DOHH2 (cell line): ENCODE results near the gene PRICKLE4.

ENCODE experiments used
- H3F3A ChIP-seq: fragments of 200-600 bp; sonication (generic), shearing (Covaris generic); 2 replicates; pipeline ENCODE4 v1.6.0; 2016; ENCODE audit warnings: antibody characterized with exemption, mild to moderate bottlenecking; ENCODE audit not compliant: control insufficient read depth, insufficient read depth
- H3K27ac ChIP-seq: fragments of 200-600 bp; sonication (generic); 2 replicates; pipeline ENCODE4 v1.5.1; 2014; ENCODE audit warnings: low read depth, mild to moderate bottlenecking, low read length, moderate library complexity
- H3K27me3 ChIP-seq: fragments of 200-600 bp; sonication (generic); 2 replicates; pipeline ENCODE4 v1.6.1; 2014; ENCODE audit warnings: mild to moderate bottlenecking, low read length, mixed read lengths; ENCODE audit not compliant: control insufficient read depth
- H3K36me3 ChIP-seq: fragments of 200-600 bp; sonication (generic); 2 replicates; pipeline ENCODE4 v1.6.1; 2014; ENCODE audit warnings: mild to moderate bottlenecking, low read length, moderate library complexity, mixed read lengths; ENCODE audit not compliant: control insufficient read depth
- H3K4me1 ChIP-seq: fragments of 200-600 bp; sonication (generic); 2 replicates; pipeline ENCODE4 v1.6.1; 2014; ENCODE audit warnings: mild to moderate bottlenecking, low read length, mixed read lengths; ENCODE audit not compliant: control insufficient read depth
- H3K4me2 ChIP-seq: fragments of 200-600 bp; sonication (generic); 2 replicates; pipeline ENCODE4 v1.6.0; 2014; ENCODE audit warnings: mild to moderate bottlenecking, low read length, moderate library complexity
- H3K4me3 ChIP-seq: fragments of 200-600 bp; sonication (generic); 2 replicates; pipeline ENCODE4 v1.5.1; 2014; ENCODE audit warnings: mild to moderate bottlenecking, low read length, mixed read lengths
- H3K79me2 ChIP-seq: fragments of 200-600 bp; sonication (generic); 2 replicates; pipeline ENCODE4 v1.6.1; 2014; ENCODE audit warnings: mild to moderate bottlenecking, low read length, mixed read lengths; ENCODE audit not compliant: control insufficient read depth
- H3K9me2 ChIP-seq: fragments of 200-600 bp; sonication (generic); replicated peaks from 2 replicates; pipeline ENCODE4 v1.6.1; 2014; ENCODE audit warnings: mild to moderate bottlenecking, low read length, mixed read lengths; ENCODE audit not compliant: control insufficient read depth
- H3K9me3 ChIP-seq: fragments of 200-600 bp; sonication (generic); 2 replicates; pipeline ENCODE4 v1.6.1; 2014; ENCODE audit warnings: antibody characterized with exemption, low read length, mixed read lengths; ENCODE audit not compliant: control insufficient read depth, insufficient read depth
- H4K20me1 ChIP-seq: fragments of 200-600 bp; sonication (generic); 2 replicates; pipeline ENCODE4 v1.6.0; 2014; ENCODE audit warnings: low read depth, mild to moderate bottlenecking, antibody characterized with exemption, low read length, moderate library complexity; ENCODE audit not compliant: control insufficient read depth, insufficient read depth
- EZH2phosphoT487 ChIP-seq: fragments of 200-600 bp; sonication (generic); IDR thresholded peaks from 2 replicates; pipeline ENCODE4 v1.6.1; 2017; ENCODE audit warnings: borderline replicate concordance, mild to moderate bottlenecking, antibody characterized with exemption, low read length, moderate library complexity, mixed read lengths
- TF ChIP-seq, protein P1 (sequence below): fragments of 200-600 bp; sonication (generic); IDR thresholded peaks from one replicate; pipeline ENCODE4 v1.5.1; 2014; ENCODE audit warnings: antibody characterized with exemption, mild to moderate bottlenecking, low read depth, low read length; ENCODE audit not compliant: poor library complexity, severe bottlenecking

The PRICKLE4 gene

DNA sequence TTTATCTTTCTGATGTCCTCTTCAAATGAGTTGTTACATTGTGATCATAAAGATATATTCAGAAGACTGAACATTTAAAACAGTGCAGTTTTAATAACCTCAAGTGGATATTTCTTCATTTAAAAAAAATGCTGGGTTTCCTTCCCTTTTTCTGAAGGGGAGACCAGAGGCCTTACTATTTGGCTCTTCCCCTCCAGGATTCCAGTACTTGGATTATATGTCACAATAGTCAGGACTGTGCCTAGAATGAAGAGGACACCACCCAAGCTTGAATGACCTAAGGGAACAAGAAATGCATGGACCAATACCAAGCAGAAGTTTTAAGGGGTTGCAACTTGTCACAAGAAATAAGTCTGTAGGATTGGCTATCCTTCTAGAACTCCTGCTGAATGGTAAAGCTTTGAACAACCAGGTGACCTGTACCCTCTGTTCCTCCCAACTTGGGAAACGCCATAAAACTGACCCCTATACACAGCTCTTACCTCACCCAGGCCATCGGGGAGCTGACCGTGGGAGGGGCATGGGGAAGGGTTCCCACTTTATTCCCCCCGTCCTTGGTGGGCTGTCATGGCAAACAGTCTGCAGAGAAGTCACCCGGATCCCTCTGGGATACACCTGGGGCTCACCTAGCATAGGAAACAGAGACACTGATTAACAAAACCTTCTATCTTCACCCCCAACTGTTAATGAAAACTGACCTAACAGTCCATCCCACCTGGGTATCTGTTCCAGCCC is 2.9 kb upstream of the PRICKLE4 start:
- no peak overlapping the region for H3K4me3 ChIP-seq
- H3K27me3 ChIP-seq = peaks cover 4% of the 10 kb centered on the region
- no peak overlapping the region for H3K4me2 ChIP-seq
- H3K9me3 ChIP-seq = no peaks in the 10 kb centered on the region
- H3K4me1 ChIP-seq = peaks cover 21% of the 10 kb centered on the region
- H3K9me2 ChIP-seq = no peaks in the 10 kb centered on the region
- peaks cover 7% of the 10 kb centered on the region for H3K79me2 ChIP-seq
- peaks cover 12% of the 10 kb centered on the region for H3F3A ChIP-seq
- H3K27ac ChIP-seq = no peak overlapping the region
- no peak for TF ChIP-seq EZH2phosphoT487
- TF ChIP-seq, protein P1, sequence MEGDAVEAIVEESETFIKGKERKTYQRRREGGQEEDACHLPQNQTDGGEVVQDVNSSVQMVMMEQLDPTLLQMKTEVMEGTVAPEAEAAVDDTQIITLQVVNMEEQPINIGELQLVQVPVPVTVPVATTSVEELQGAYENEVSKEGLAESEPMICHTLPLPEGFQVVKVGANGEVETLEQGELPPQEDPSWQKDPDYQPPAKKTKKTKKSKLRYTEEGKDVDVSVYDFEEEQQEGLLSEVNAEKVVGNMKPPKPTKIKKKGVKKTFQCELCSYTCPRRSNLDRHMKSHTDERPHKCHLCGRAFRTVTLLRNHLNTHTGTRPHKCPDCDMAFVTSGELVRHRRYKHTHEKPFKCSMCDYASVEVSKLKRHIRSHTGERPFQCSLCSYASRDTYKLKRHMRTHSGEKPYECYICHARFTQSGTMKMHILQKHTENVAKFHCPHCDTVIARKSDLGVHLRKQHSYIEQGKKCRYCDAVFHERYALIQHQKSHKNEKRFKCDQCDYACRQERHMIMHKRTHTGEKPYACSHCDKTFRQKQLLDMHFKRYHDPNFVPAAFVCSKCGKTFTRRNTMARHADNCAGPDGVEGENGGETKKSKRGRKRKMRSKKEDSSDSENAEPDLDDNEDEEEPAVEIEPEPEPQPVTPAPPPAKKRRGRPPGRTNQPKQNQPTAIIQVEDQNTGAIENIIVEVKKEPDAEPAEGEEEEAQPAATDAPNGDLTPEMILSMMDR = no peak
- peaks cover 11% of the 10 kb centered on the region for H3K36me3 ChIP-seq
- H4K20me1 ChIP-seq = no peaks in the 10 kb centered on the region

DNA sequence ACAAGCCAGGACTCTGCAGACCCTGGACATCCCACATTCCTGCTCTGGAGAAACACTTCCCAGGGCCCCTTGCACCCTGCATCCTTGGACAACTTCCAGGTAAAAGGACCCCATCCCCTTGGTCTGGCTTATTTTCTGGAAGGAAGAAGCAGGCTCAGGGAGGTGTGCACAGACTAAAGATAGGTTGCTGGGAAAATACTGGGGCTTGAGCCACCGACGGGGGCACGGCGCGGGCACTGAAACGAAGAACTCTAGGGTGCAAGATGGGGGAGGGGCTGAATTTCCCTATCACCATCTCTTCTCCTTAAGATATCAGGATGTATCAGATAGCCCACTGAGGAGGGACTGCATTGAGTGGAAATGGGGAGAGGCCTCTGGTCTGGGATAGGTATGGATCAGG is 1.7 kb upstream of the PRICKLE4 start:
- Histone ChIP-seq H3K9me3 (no peaks in the 10 kb centered on the region), H3K27me3 (peaks cover 4% of the 10 kb centered on the region), H3K79me2 (peaks cover 7% of the 10 kb centered on the region), H3F3A (peaks cover 12% of the 10 kb centered on the region), H3K4me3 (peak overlapping the region; percentile 82), H3K4me2 (peak overlapping the region; percentile 86), H3K4me1 (peaks cover 21% of the 10 kb centered on the region), H4K20me1 (no peaks in the 10 kb centered on the region), H3K9me2 (no peaks in the 10 kb centered on the region), H3K27ac (no peak overlapping the region), H3K36me3 (peaks cover 10% of the 10 kb centered on the region)
- TF ChIP-seq, protein P1 = no peak
- TF ChIP-seq EZH2phosphoT487 = no peak

DNA sequence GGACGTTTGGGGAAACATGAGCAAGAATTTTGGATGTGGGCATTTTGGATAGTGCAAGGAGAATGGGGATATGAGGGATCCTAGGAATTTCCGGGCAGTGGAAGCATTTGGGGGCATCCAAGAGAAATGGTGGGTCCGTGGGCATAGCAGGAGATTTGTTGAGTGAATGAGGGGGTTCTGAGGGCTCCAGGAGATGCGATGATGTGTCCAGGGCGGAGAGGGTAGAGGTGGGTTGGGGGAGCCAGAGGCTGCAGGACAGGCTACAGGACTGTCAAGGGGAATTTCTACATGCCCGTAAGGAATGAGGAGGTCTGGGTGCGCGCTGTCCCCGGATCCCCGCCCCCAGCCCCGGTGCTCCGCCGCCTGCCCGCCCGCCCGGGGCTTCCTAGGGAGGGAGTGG is 1.2 kb upstream of the PRICKLE4 start:
- Histone ChIP-seq H3K9me3 (no peaks in the 10 kb centered on the region), H3K27ac (no peak overlapping the region), H3K27me3 (peaks cover 4% of the 10 kb centered on the region), H3F3A (peaks cover 12% of the 10 kb centered on the region), H3K4me3 (peak overlapping the region; percentile 82), H3K4me2 (peak overlapping the region; percentile 86), H3K36me3 (peaks cover 10% of the 10 kb centered on the region), H3K4me1 (peaks cover 24% of the 10 kb centered on the region), H3K79me2 (peaks cover 7% of the 10 kb centered on the region), H4K20me1 (no peaks in the 10 kb centered on the region), H3K9me2 (no peaks in the 10 kb centered on the region)
- TF ChIP-seq, protein P1 = no peak
- TF ChIP-seq EZH2phosphoT487 = no peak
